GM18526 (cell line): ENCODE results near the gene TP53TG3E.
"Not testable (repeated sequence)": the region's sequence is repeated elsewhere in the genome, so short reads cannot be mapped to it uniquely, and the experiment has no call there.

Experiments
- POLR2A ChIP-seq: IDR thresholded peaks from 3 replicates; pipeline ENCODE4 v1.6.1; 2011; ENCODE audit not compliant: insufficient read length; ENCODE audit errors: extremely low read depth

The TP53TG3E gene, protein sequence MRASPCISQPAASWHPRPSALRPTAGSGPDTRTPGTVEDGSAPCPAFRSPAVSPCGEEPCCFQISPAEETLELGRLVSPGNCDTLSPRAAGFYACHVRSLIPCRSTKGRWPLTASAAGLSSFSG

DNA sequence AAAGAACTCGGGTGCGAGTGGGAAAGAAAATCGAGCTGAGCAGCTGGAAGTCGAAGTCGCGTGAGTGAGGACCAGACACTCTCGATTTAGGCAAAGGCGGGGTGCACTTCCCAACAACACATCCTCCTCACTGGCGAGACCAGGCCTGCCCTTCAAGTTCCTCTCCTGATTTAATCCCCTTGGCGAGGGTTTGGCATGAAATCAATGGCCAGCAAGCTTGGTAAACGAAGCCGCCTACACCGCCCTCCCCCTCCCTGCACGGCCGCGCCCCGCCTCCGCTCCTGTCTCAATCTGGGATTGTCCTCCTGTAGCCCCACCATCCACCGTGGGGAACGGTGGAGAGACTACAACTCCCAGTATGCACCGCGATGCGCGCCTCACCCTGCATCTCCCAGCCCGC, at the start of gene TP53TG3E:
Gene TP53TG3E (plus strand): TSS at position 301 of the 400 bp plus-strand sequence. CDS start 68 bp downstream, at position 369.
- not testable (repeated sequence) for TF ChIP-seq POLR2A
